ENCODE data around the gene C1orf159.
"Not testable (repeated sequence)": the region's sequence is repeated elsewhere in the genome, so short reads cannot be mapped to it uniquely, and the experiment has no call there.

Gene C1orf159

GRCh38 chr1:1080122-1080757 is 35.6 kb downstream of the C1orf159 start:
- H3K4me3 ChIP-seq (ENCODE audit: low read depth, low read length), result no peak overlapping the region
- TF ChIP-seq MAX (IDR thresholded peaks at IDR 0.05; ENCODE audit: low read depth, low read length) (peak; percentile 37; the same call in 1 of the 2 replicates), POLR2A (IDR thresholded peaks at IDR 0.05; ENCODE audit: extremely low read depth, insufficient read length) (no peak)
- peak; percentile 43 for DNase-seq (ENCODE audit: low read depth)

GRCh38 chr1:1079408-1080121 is 36.3 kb downstream of the C1orf159 start:
- DNase-seq (ENCODE audit: low read depth), result peak; percentile 74
- no peak for TF ChIP-seq POLR2A (IDR thresholded peaks at IDR 0.05; ENCODE audit: extremely low read depth, insufficient read length)
- TF ChIP-seq CTCF (IDR thresholded peaks at IDR 0.05; ENCODE audit: low read depth, low read length), result no peak
- peak; percentile 62 for TF ChIP-seq MAX (IDR thresholded peaks at IDR 0.05; ENCODE audit: low read depth, low read length)
- peak; percentile 25; the same call in 1 of the 2 replicates for TF ChIP-seq MYC (IDR thresholded peaks at IDR 0.05; ENCODE audit: low read depth, low read length)
- H3K4me3 ChIP-seq (ENCODE audit: low read depth, low read length), result no peak overlapping the region

GRCh38 chr1:1077396-1077795 is 38.5 kb downstream of the C1orf159 start:
- not testable (repeated sequence) for H3K4me3 ChIP-seq (ENCODE audit: low read depth, low read length); DNase-seq (ENCODE audit: low read depth)

- H3K4me3 ChIP-seq (ENCODE audit: low read depth, low read length), result no peak overlapping the region
- TF ChIP-seq POLR2A (IDR thresholded peaks at IDR 0.05; ENCODE audit: extremely low read depth, insufficient read length), result no peak
- TF ChIP-seq MYC (IDR thresholded peaks at IDR 0.05; ENCODE audit: low read depth, low read length), result no peak
- no peak for TF ChIP-seq CTCF (IDR thresholded peaks at IDR 0.05; ENCODE audit: low read depth, low read length)
- no peak for TF ChIP-seq MAX (IDR thresholded peaks at IDR 0.05; ENCODE audit: low read depth, low read length)
- no peak for DNase-seq (ENCODE audit: low read depth)
These were observed 40.5 kb downstream of the C1orf159 start for GRCh38 chr1:1075148-1075935.

- H3K4me3 ChIP-seq (ENCODE audit: low read depth, low read length), result no peak overlapping the region
- DNase-seq (ENCODE audit: low read depth), result no peak
- TF ChIP-seq MAX (IDR thresholded peaks at IDR 0.05; ENCODE audit: low read depth, low read length) (0 out of 2 replicates have a peak, but pooled peaks have one; percentile 3), CTCF (IDR thresholded peaks at IDR 0.05; ENCODE audit: low read depth, low read length) (no peak), MYC (IDR thresholded peaks at IDR 0.05; ENCODE audit: low read depth, low read length) (no peak), POLR2A (IDR thresholded peaks at IDR 0.05; ENCODE audit: extremely low read depth, insufficient read length) (no peak)
These were observed 41.2 kb downstream of the C1orf159 start for GRCh38 chr1:1074631-1075147.

GRCh38 chr1:1073743-1074587 is 41.9 kb downstream of the C1orf159 start, which contains the start of gene RNF223:
RNF223 (minus strand) TSS chr1:1074306; CDS start chr1:1072566, 1,740 bp downstream.
- no peak within 1 kb of the TSS for H3K4me3 ChIP-seq (ENCODE audit: low read depth, low read length)
- no peak for DNase-seq (ENCODE audit: low read depth)
- no peak for TF ChIP-seq POLR2A (IDR thresholded peaks at IDR 0.05; ENCODE audit: extremely low read depth, insufficient read length)
- TF ChIP-seq CTCF (IDR thresholded peaks at IDR 0.05; ENCODE audit: low read depth, low read length), result no peak
- no peak for TF ChIP-seq MAX (IDR thresholded peaks at IDR 0.05; ENCODE audit: low read depth, low read length)
- no peak for TF ChIP-seq MYC (IDR thresholded peaks at IDR 0.05; ENCODE audit: low read depth, low read length)
